HG02884 (cell line): ENCODE results near the gene TNFSF12.
A peak's percentile ranks its signal among the peaks of the same experiment; 100 is the strongest.
"Not testable (repeated sequence)": the region's sequence is repeated elsewhere in the genome, so short reads cannot be mapped to it uniquely, and the experiment has no call there.

Experiments used
- ATAC-seq: cut with Tn5 transposase; IDR thresholded peaks from one replicate; pipeline ENCODE4 v1.9.1; 2021; ENCODE audit warnings: mild to moderate bottlenecking, moderate library complexity; ENCODE audit not compliant: unreplicated experiment

TNFSF12 gene

GRCh38 chr17:7583253-7584109 is 34.6 kb downstream of the TNFSF12 start, which contains the start of gene MPDU1:
Gene MPDU1, plus strand, starts transcription at chr17:7583852. Its CDS starts 11 bp downstream, at chr17:7583863.
- peak; percentile 49 for ATAC-seq

- no peak for ATAC-seq
Observed at GRCh38 chr17:7586673-7587419, 38.0 kb downstream of the TNFSF12 start.

GRCh38 chr17:7587420-7588151 is 38.7 kb downstream of the TNFSF12 start:
- no peak for ATAC-seq

- no peak for ATAC-seq
Observed at GRCh38 chr17:7588553-7589203, 39.8 kb downstream of the TNFSF12 start.

GRCh38 chr17:7589204-7589868 is 40.5 kb downstream of the TNFSF12 start:
- no peak for ATAC-seq

- ATAC-seq: no peak
Observed at GRCh38 chr17:7589891-7590691, 41.2 kb downstream of the TNFSF12 start, which contains the start of gene SOX15. Gene SOX15, minus strand, starts transcription at chr17:7590094. Its CDS starts 418 bp downstream, at chr17:7589676.

- ATAC-seq: no peak
Observed at GRCh38 chr17:7590743-7591142, 41.9 kb downstream of the TNFSF12 start.

- ATAC-seq: no peak
Observed at GRCh38 chr17:7591596-7591995, 42.7 kb downstream of the TNFSF12 start.

GRCh38 chr17:7592422-7593021 is 43.7 kb downstream of the TNFSF12 start:
- ATAC-seq: no peak

GRCh38 chr17:7593296-7593695 is 44.4 kb downstream of the TNFSF12 start:
- no peak for ATAC-seq

GRCh38 chr17:7597561-7597960 is 48.7 kb downstream of the TNFSF12 start:
- not testable (repeated sequence) for ATAC-seq

- ATAC-seq: no peak
Observed at GRCh38 chr17:7606280-7606679, 57.4 kb downstream of the TNFSF12 start.
